ENCODE measurements around the gene PAK1. TPM values are rescaled to one million over a fixed set of nuclear protein-coding genes. Genes with fewer than 3 reads are reported as not detected.

Gene PAK1
- total RNA-seq, 1 donor from 2014 or later: 39.8 TPM

DNA sequence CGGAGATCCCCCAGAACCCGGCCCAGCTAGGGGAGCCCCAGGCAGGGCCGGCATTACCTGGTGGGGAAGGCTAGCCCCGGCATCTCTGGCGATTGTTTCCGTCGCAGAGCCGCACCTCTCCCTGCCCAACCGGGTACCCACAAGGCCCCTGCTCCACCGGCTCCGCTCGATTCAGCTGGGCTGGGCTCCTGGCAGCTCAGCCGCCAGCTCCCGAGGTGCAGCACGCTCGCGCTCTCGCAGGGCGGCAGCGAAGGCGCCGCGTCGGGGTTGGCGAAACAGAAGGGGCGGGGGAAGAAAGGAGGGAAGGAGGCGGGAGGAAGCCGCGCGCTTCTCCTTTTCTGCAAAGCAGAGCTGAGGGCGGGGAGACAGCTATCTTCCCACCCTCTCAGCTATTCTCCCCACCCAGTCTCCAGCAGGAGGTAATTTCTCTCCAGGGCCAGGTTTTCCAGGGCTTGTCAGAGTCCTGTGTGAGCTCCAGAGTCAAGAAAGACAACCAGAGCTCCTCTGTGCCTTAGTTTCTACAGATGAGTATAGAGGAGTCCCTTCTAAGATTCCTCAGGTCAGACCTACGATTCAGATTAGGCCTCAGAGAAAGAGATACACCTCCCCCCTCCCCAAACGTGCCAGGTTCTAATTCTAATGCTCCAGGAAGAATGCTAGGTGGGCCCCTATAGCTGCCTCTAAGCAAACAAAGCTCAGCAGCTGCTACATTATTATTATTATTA, 62.0 kb downstream of the PAK1 start:
- peaks cover 6 to 8% of the 10 kb centered on the region in 2 donors for H3K4me1 ChIP-seq
- TF ChIP-seq, protein P1, sequence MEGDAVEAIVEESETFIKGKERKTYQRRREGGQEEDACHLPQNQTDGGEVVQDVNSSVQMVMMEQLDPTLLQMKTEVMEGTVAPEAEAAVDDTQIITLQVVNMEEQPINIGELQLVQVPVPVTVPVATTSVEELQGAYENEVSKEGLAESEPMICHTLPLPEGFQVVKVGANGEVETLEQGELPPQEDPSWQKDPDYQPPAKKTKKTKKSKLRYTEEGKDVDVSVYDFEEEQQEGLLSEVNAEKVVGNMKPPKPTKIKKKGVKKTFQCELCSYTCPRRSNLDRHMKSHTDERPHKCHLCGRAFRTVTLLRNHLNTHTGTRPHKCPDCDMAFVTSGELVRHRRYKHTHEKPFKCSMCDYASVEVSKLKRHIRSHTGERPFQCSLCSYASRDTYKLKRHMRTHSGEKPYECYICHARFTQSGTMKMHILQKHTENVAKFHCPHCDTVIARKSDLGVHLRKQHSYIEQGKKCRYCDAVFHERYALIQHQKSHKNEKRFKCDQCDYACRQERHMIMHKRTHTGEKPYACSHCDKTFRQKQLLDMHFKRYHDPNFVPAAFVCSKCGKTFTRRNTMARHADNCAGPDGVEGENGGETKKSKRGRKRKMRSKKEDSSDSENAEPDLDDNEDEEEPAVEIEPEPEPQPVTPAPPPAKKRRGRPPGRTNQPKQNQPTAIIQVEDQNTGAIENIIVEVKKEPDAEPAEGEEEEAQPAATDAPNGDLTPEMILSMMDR (IDR thresholded peaks at IDR 0.05): peak in 1 of 3 experiments; percentile 13
- intact Hi-C loops (cut with DNase I): loop anchor here (5.0 kb wide), 1 partner anchor 60 kb away; the partner anchor contains the start of gene PAK1
- no peaks in the 10 kb centered on the region for H3K36me3 ChIP-seq
- DNase-seq (ENCODE audit: low spot score in 2 of 2): peak; percentile 46 to 91
- no peaks in the 10 kb centered on the region for H3K9me3 ChIP-seq
- peak overlapping the region; percentile 64 to 89 for H3K27ac ChIP-seq
- peak overlapping the region; percentile 56 to 83 for H3K4me3 ChIP-seq
- no peaks in the 10 kb centered on the region for H3K27me3 ChIP-seq

DNA sequence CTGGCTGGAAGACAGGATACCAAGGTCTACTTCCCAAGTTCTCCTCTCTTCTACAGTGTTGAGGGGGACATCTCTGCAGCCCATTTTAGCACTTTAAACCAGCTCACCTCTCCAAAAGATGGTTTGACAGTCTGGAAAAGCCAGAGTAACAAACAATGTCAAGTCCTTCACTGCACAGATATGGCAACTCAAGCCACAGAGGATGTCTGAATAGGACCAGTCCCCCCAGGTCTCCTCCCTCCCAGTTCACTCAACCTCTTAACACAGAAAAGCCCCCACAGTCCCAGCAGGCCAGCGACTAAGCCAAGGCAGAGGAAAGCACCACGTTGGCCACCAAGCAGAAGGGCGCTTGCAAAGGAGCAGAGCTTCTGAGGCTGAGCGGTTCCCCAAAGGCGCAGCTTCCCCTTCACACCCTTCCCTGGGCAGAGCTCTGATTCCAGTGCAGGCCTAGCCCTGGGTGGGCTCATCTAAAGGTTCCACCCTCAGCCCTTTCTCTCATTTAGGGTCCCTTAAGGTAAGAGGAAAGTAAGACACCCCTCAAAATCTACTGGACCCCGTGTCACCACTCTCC, 62.7 kb downstream of the PAK1 start:
- intact Hi-C loops (cut with DNase I): loop anchor here (5.0 kb wide), 1 partner anchor 61 kb away; the partner anchor contains the start of gene PAK1
- Histone ChIP-seq H3K27ac (peak overlapping the region; percentile 64 to 89), H3K36me3 (no peaks in the 10 kb centered on the region), H3K4me1 (peaks cover 6 to 8% of the 10 kb centered on the region in 2 donors), H3K27me3 (no peaks in the 10 kb centered on the region), H3K9me3 (no peaks in the 10 kb centered on the region), H3K4me3 (peak overlapping the region; percentile 56 to 83)
- no peak for DNase-seq (ENCODE audit: low spot score in 2 of 2)
- TF ChIP-seq, protein P1 (IDR thresholded peaks at IDR 0.05): no peak

DNA sequence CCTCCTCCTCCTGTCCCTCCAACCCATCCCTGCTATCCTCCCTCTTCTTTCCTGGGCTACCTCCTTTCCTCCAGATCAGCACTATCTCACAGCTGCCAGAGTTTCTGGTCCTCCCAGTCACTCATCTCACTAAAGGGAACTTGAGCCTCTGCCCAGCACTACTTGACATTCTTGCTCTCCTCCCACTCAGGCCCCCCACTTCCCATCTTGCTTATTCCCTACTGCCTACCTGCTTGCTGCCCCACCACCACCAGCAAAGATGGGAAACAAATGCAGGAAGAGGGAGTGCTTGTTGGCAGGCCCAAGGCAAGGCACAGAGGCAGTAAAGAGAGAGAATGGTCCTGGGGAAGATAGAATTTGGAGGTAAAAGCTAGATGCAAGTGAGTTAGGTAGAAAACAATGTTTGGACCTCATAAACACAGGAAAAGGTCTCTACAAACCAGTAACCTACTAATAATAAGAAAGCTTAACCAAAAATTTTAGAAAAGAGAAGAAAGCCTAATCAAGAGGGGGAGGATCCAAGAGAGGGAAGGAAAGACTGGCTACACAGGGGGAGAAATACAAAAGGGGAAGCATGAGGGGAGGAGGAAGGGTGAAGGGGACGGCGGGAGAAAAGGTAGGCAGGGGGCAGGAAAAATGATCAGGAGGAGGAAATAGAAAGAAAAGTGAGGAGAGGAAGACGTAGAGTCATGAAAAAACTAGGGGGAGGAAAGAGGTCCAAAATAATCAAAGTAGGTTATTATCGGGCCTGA, 63.6 kb downstream of the PAK1 start:
- no peak for DNase-seq (ENCODE audit: low spot score in 2 of 2)
- Histone ChIP-seq H3K36me3 (no peaks in the 10 kb centered on the region), H3K4me1 (peaks cover 6 to 8% of the 10 kb centered on the region in 2 donors), H3K9me3 (no peaks in the 10 kb centered on the region), H3K4me3 (peak overlapping the region in 1 of 2 donors; percentile 83), H3K27me3 (no peaks in the 10 kb centered on the region), H3K27ac (peak overlapping the region in 1 of 2 donors; percentile 89)
- TF ChIP-seq, protein P1 (IDR thresholded peaks at IDR 0.05): no peak
- intact Hi-C loops (cut with DNase I): loop anchor here (5.0 kb wide), 1 partner anchor 62 kb away; the partner anchor contains the start of gene PAK1

DNA sequence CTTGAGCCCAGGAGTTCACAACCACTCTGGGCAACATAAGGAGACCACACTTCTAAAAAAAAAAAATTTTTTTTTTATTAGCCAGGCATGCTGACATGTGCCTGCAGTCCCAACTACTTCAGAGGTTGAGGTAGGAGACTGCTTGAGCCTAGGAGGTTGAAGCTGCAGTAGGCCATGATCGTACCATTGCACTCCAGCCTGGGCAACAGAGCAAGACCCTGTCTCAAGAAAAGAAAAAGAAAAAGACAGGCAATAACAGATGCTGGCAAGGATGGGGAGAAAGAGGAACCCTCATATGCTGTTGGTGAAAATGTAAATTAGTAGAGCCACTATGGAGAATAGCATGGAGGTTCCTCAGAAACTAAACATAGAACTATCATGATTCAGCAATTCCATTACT, 64.8 kb downstream of the PAK1 start:
- no peak for DNase-seq (ENCODE audit: low spot score in 2 of 2)
- no peak overlapping the region for H3K4me3 ChIP-seq
- TF ChIP-seq, protein P1 (IDR thresholded peaks at IDR 0.05): no peak
- no peaks in the 10 kb centered on the region for H3K27me3 ChIP-seq
- H3K9me3 ChIP-seq: no peaks in the 10 kb centered on the region
- H3K27ac ChIP-seq: no peak overlapping the region
- intact Hi-C loops (cut with DNase I): no loop called here
- H3K4me1 ChIP-seq: peaks cover 6 to 8% of the 10 kb centered on the region in 2 donors
- H3K36me3 ChIP-seq: no peaks in the 10 kb centered on the region

DNA sequence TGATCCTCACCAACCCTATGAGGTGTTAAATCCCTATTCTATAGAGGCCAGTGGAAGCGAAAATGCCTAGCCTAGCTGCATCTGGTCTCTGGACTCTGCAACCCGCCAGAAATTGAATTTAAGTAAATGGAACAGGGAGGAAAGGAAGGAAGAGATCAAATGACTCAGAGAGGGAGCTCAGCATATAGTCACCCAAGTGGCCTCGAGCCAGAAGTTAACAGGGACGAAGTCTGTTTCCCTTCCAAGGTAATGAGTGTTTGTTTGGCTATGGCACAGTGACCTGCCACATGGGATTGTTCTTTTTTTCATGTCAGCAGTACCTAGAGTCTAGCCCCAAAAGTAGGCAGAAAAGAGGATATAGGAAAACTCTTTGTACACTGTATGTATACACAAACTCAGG, 66.3 kb downstream of the PAK1 start:
- intact Hi-C loops (cut with DNase I): no loop called here
- Histone ChIP-seq H3K27ac (no peak overlapping the region), H3K36me3 (no peaks in the 10 kb centered on the region), H3K4me1 (peaks cover 6 to 8% of the 10 kb centered on the region in 2 donors), H3K4me3 (no peak overlapping the region), H3K27me3 (no peaks in the 10 kb centered on the region), H3K9me3 (no peaks in the 10 kb centered on the region)
- TF ChIP-seq, protein P1 (IDR thresholded peaks at IDR 0.05): no peak
- peak in 1 of 2 donors; percentile 65 for DNase-seq (ENCODE audit: low spot score in 2 of 2)
